Omental fat pad (tissue), 4 donors: ENCODE data around the gene IRGM. TPM values are rescaled to one million over a fixed set of nuclear protein-coding genes. Genes with fewer than 3 reads are reported as not detected.
"Not testable (repeated sequence)": the region's sequence is repeated elsewhere in the genome, so short reads cannot be mapped to it uniquely, and the experiment has no call there.

ENCODE experiments used
- ATAC-seq: fragments of 150-250 bp; one replicate; pipeline ENCODE4 v1.9.1; 2016; ENCODE audit warnings: mild to moderate bottlenecking, moderate library complexity; ENCODE audit not compliant: low FRiP score
- DNase-seq: peaks from one replicate; pipeline ENCODE4 v3.0.0-alpha.2; 2019; ENCODE audit warnings: low spot score
- CTCF ChIP-seq, 3 donors: fragments of 450-650 bp; IDR thresholded peaks; one replicate each; pipeline ENCODE4 v1.5.1; 2016 to 2017; ENCODE audit warnings: antibody characterized with exemption in 3 of 3, mild to moderate bottlenecking in 3 of 3, moderate library complexity in 2 of 3
- total RNA-seq, 4 donors: library from RNA; depleted of rRNA; stranded (reverse); fragments of >200 nt; gene quantifications; one replicate each; pipeline ENCODE4 v1.1.0, GENCODE V29; 2016

Gene IRGM, protein sequence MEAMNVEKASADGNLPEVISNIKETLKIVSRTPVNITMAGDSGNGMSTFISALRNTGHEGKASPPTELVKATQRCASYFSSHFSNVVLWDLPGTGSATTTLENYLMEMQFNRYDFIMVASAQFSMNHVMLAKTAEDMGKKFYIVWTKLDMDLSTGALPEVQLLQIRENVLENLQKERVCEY
- total RNA-seq, result 1 to 10 TPM in 2 of 4 donors, not detected in 2; 1.1 to 1.8 TPM

- not testable (repeated sequence) for DNase-seq, ATAC-seq
Measured at GRCh38 chr5:150846308-150846653, at the start of gene IRGM. Gene IRGM, plus strand, starts transcription at chr5:150846521. Its CDS starts 1,603 bp downstream, at chr5:150848124.

DNA sequence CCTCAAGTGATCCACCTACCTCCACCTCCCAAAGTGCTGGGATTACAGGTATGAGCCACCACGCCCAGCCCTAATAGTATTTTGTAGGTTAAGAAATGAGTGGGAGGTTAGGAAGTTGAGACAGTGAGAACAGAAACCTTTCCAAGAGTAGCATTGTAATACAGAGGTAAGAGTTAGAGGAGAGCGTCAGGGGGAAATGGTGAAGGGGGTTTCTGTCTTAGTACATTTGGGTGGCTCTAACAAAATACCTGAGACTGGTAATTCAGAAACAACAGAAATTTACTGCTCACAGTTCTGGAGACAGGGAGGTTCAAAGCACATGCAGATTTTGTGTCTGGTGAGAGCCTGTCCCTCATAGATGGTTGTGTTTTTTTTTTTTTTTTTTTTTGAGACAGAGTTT is 48.9 kb upstream of the IRGM start:
- ATAC-seq (no peak), DNase-seq (no peak)
- TF ChIP-seq CTCF (IDR thresholded peaks at IDR 0.05), result no peak

DNA sequence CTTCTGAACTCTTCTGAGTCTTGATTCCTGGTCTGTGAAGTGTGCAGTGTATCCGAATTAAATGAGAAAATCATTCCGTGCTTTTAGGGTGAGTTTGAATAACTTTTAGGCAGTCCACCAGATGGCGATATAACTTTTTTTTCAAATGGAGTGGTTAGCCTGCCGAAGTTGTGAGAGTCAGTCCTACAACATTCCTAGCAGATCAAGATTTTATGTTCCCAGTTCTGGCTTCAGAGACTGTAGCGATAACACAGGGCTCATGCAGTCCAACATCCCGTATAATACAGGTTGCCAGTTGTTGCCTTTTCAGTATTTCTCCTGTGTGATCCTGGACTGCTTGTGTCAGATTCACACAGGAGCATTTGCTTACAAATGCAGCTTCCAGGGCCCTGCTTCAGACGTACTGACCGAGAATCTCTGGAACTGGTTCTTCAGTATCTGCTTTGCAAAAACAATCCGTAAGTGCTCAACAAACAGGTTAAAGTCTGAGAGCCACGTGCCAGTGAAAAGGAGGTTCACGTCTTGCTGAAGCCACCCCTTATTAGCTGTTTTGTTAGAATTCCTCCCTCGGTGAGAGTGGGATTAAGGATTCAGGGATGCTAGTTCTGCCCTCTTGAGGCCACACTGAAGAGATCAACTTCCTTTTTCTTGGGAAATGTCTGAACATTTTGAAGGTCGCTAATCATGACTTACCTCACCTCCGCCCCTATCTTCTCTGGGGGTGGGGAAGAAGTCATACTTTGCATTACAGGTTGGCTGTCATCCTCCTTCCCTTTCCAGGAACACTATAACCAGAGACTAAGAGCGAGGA is 45.0 kb upstream of the IRGM start:
- no peak for TF ChIP-seq CTCF (IDR thresholded peaks at IDR 0.05)
- no peak for DNase-seq
- ATAC-seq, result peak; percentile 77

GRCh38 chr5:150804388-150804787 is 41.9 kb upstream of the IRGM start:
- no peak for ATAC-seq
- no peak for TF ChIP-seq CTCF (IDR thresholded peaks at IDR 0.05)
- DNase-seq, result no peak

DNA sequence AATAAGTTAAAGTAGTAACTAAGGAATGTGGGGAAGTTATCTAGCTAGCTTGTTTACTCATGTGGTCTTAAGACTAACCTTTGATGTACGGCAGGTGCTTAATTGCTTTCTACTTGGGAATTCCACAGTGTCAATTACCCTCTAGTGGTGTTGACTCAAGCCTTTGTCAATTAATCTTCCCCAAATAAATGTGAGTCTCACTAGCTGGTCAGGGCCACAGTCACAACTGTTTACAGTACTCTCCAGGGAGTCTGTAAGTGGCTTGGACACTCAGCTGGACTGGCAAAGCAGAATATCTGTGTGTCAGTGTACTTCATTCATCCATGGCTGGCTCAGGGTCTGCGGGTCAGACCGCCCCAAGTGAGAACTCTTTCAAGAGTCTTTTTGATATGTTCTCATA is 37.0 kb upstream of the IRGM start:
- ATAC-seq (no peak), DNase-seq (no peak)
- TF ChIP-seq CTCF (IDR thresholded peaks at IDR 0.05), result no peak

DNA sequence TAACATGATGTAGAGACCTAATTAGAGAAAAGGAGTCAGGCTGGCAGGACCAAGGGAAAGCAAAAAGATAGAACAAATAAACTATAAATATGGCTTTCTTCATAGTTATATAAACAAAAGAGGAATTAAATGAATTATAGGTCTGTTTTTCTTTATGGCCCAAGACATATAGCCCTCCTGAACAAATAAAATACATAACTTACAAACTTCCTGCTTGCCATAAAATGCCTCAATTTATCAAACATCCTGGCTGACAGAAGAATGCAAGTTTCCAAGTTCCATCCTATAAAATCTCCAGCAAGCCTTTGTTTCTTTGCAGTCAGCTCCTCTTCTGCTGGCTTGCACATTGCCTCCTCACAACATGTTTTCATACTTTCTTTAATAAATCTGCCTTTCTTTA is 31.3 kb upstream of the IRGM start:
- ATAC-seq, result no peak
- no peak for TF ChIP-seq CTCF (IDR thresholded peaks at IDR 0.05)
- no peak for DNase-seq

DNA sequence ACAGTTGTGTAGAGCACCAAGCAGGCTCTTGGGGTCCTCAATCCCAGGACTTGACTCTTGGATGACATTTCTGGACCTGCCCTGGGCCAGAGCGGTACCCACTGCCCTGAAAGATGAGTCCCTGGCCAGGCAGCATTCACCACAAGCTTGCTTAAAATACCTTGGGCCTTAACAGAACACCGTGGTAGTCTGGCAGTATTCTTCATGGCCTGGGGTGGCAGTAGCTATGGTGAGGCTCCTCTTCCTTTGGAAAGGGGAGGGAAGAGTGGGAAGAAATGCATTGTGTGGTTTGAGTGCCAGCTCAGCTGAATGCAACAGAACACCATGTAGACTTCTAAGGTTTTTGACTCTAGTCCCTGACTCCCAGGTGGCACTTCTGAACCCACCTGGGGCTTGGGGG is 29.4 kb upstream of the IRGM start:
- ATAC-seq, result no peak
- no peak for TF ChIP-seq CTCF (IDR thresholded peaks at IDR 0.05)
- DNase-seq, result no peak
